Midbrain (tissue), 1 donor: ENCODE measurements around the gene KRR1.
"Not testable (repeated sequence)": the region's sequence is repeated elsewhere in the genome, so short reads cannot be mapped to it uniquely, and the experiment has no call there.

Experiments
- DNase-seq: peaks from one replicate; lab custom pipeline; 2025; lab: John Stamatoyannopoulos, UW

Gene KRR1

GRCh38 chr12:75476071-75476470 lies 35.3 kb downstream of the KRR1 start:
- no peak for DNase-seq

- no peak for DNase-seq
Measured at GRCh38 chr12:75474116-75474515, 37.3 kb downstream of the KRR1 start.

- DNase-seq: no peak
Measured at GRCh38 chr12:75471902-75472890, 39.2 kb downstream of the KRR1 start.

GRCh38 chr12:75460204-75460603 lies 51.2 kb downstream of the KRR1 start:
- no peak for DNase-seq

- no peak for DNase-seq
Measured at GRCh38 chr12:75459755-75460154, 51.7 kb downstream of the KRR1 start.

- not testable (repeated sequence) for DNase-seq
Measured at GRCh38 chr12:75457866-75458265, 53.5 kb downstream of the KRR1 start.

- no peak for DNase-seq
Measured at GRCh38 chr12:75457191-75457590, 54.2 kb downstream of the KRR1 start.

GRCh38 chr12:75455839-75456238 lies 55.6 kb downstream of the KRR1 start:
- no peak for DNase-seq

- no peak for DNase-seq
Measured at GRCh38 chr12:75452675-75453330, 58.6 kb downstream of the KRR1 start.

DNA sequence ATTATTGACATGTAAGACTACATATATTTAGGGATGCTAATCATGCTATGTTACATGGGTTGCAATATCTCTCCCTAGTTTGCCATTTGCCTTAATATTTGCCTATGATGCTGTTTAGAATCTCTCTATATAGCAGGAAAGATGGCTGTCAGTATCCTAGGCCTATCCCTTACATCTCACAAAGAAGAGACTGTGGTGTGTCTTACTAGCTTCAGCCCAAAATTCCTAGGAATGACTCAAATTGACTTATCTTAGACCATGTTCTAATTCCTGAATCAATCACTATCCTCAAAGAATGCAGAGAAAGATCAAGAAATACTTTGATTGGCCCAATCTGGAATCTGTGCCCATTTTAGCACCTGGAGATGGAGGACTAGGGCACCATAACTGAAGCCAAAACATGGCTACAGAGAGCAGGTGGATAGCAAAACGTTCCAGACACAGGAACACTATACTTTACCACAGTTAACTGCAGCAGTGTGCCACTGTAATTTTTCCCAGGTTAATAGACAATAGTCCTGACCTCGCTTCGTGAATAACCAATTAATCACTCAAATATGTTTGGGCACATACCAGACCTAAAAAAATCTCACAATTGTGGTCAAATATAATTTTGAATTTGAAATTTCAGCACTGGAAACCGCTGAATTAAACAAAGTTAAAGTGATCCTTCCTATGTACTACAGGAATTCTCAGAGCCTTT lies 63.6 kb downstream of the KRR1 start:
- no peak for DNase-seq

GRCh38 chr12:75446857-75447256 lies 64.6 kb downstream of the KRR1 start:
- DNase-seq: no peak

GRCh38 chr12:75445137-75445507 lies 66.3 kb downstream of the KRR1 start:
- not testable (repeated sequence) for DNase-seq

- DNase-seq: no peak
Measured at GRCh38 chr12:75444429-75445136, 66.8 kb downstream of the KRR1 start.

GRCh38 chr12:75443709-75444108 lies 67.7 kb downstream of the KRR1 start:
- DNase-seq: no peak

DNA sequence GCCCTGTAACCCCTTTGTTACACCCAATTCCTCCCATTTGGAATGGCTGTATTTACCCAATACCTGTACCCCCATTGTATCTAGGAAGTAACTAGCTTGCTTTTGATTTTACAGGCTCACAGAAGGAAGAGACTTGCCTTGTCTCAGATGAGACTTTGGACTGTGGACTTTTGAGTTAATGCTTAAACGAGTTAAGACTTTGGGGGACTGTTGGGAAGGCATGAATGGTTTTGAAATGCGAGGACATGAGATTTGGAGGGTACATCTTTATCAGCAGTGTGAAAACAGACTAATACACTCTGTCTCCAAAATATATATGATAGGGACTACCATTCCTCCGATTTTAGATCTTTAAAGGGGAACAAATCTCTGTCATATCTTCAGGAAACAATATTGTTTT lies 69.0 kb downstream of the KRR1 start:
- not testable (repeated sequence) for DNase-seq

DNA sequence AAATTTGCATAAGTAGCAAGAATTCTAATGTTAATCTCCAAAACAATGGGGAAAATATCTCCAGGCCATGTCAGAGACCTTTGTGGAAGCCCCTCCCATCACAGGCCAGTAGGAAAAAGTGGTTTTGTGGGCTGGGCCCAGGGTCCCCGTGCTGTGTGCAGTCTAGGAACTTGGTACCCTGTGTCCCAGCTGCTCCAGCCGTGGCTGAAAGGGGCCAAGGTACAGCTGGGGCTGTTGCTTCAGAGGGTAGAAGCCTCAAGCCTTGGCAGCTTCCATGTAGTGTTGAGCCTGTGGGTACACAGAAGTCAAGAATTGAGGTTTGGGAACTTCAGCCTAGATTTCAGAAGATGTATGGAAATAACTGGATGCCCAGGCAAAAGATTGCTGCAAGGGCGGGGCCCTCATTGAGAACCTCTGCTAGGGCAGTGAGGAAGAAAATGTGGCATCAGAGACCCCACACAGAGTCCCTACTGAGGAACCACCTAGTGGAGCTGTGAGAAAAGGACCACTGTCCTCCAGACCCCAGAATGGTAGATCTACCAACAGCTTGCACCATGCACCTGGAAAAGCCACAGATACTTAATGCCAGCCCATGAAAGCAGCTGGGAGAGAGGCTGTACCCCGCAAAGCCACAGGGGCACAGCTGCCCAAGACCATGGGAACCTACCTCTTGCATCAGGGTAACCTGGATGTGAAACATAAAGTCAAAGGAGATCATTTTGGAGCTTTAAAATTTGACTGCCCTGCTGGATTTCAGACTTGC lies 69.5 kb downstream of the KRR1 start:
- not testable (repeated sequence) for DNase-seq
